A549 (cell line): ENCODE data around the gene PGM1. TPM values are rescaled to one million over a fixed set of nuclear protein-coding genes. Genes with fewer than 3 reads are reported as not detected.

ENCODE experiments used
- ATAC-seq, 2 experiments: fragments of 200-7000 bp in 1 of 2; fragments of >200 bp in 1 of 2; cut with Nextera tagmentation in 1 of 2; cut with Tn5 transposase in 1 of 2; 3 replicates each; pipeline versions ENCODE4 v1.8.0 to v1.9.1; 2018 to 2020; ENCODE audit warnings: mild to moderate bottlenecking in 1 of 2, moderate library complexity in 1 of 2
- CTCF ChIA-PET: fragments of 300-600 bp; sonication (Branson Sonifier 250); formaldehyde crosslinking; extraction: SDS; loops from one replicate; lab custom pipeline; 2021; ENCODE audit warnings: antibody characterized with exemption, inconsistent platforms; lab: Yijun Ruan, JAX
- POLR2A ChIA-PET: fragments of 350-600 bp; formaldehyde crosslinking; extraction: SDS; loops from one replicate; lab custom pipeline; 2021; ENCODE audit warnings: antibody characterized with exemption, inconsistent platforms; lab: Yijun Ruan, JAX
- DNase-seq, 2 experiments: peaks; one replicate each; pipeline versions ENCODE4 v3.0.0 to v3.0.0-alpha.2; 2011 to 2016; ENCODE audit warnings: low read depth in 1 of 2, low spot score in 1 of 2
- FAIRE-seq: peaks from 2 replicates; lab custom pipeline; 2011; peaks lifted over from hg19 to GRCh38; lab: Jason Lieb, UNC
- H3K27ac ChIP-seq, 2 experiments: fragments of >200 bp; sonication (Bioruptor Twin); formaldehyde crosslinking; 3 replicates each; pipeline ENCODE4 v1.5.1; 2016 to 2017
- H3K4me1 ChIP-seq: fragments of >200 bp; sonication (Bioruptor Twin); formaldehyde crosslinking; 3 replicates; pipeline ENCODE4 v1.6.1; 2016
- H3K4me2 ChIP-seq: fragments of >200 bp; sonication (Bioruptor Twin); formaldehyde crosslinking; 3 replicates; pipeline ENCODE4 v1.6.1; 2016
- H3K4me3 ChIP-seq: fragments of >200 bp; sonication (Bioruptor Twin); formaldehyde crosslinking; 3 replicates; pipeline ENCODE4 v1.5.1; 2016
- H3K9me3 ChIP-seq: fragments of >200 bp; sonication (Bioruptor Twin); formaldehyde crosslinking; 3 replicates; pipeline ENCODE4 v1.6.1; 2016
- BHLHE40 ChIP-seq: IDR thresholded peaks from 2 replicates; pipeline ENCODE4 v1.6.1; 2012; ENCODE audit warnings: low read depth, low read length, inconsistent platforms
- CEBPB ChIP-seq, 2 experiments: fragments of >200 bp in 1 of 2; sonication (Bioruptor Twin) in 1 of 2; formaldehyde crosslinking in 1 of 2; IDR thresholded peaks; 2 replicates each; pipeline ENCODE4 v1.6.1; 2012 to 2016
- CHD2 ChIP-seq: fragments of 150-350 bp; IDR thresholded peaks from 2 replicates; pipeline ENCODE4 v1.6.1; 2014; ENCODE audit warnings: low read length; ENCODE audit not compliant: partially characterized antibody
- EP300 ChIP-seq, 2 experiments: fragments of >200 bp; sonication (Bioruptor Twin); formaldehyde crosslinking; IDR thresholded peaks; 2 replicates in 1 of 2; 3 replicates in 1 of 2; pipeline ENCODE4 v1.6.1; 2016 to 2017
- FOSB ChIP-seq: fragments of 250-450 bp; sonication (Bioruptor Pico); IDR thresholded peaks from 2 replicates; pipeline ENCODE4 v1.5.0; 2020; ENCODE audit warnings: mild to moderate bottlenecking, moderate library complexity
- GATA3 ChIP-seq: IDR thresholded peaks from 2 replicates; pipeline ENCODE4 v1.6.1; 2012; ENCODE audit warnings: borderline replicate concordance
- HDAC2 ChIP-seq: fragments of 200-600 bp; sonication (generic); IDR thresholded peaks from 2 replicates; pipeline ENCODE4 v1.6.1; 2016
- HOXB13 ChIP-seq: fragments of 250-450 bp; sonication (Bioruptor Pico); IDR thresholded peaks from 2 replicates; pipeline ENCODE4 v1.5.0; 2020; ENCODE audit warnings: low read depth, mild to moderate bottlenecking, moderate library complexity
- KDM1A ChIP-seq: fragments of 200-600 bp; sonication (generic); IDR thresholded peaks from 2 replicates; pipeline ENCODE4 v1.6.1; 2016; ENCODE audit warnings: low read depth, mild to moderate bottlenecking
- KDM5A ChIP-seq: fragments of 200-600 bp; sonication (generic); IDR thresholded peaks from 2 replicates; pipeline ENCODE4 v1.6.1; 2016; ENCODE audit warnings: antibody characterized with exemption, mild to moderate bottlenecking
- MAFK ChIP-seq: fragments of 450-650 bp; IDR thresholded peaks from 2 replicates; pipeline ENCODE4 v1.6.1; 2014; ENCODE audit not compliant: partially characterized antibody
- MAZ ChIP-seq: fragments of 150-350 bp; IDR thresholded peaks from 2 replicates; pipeline ENCODE4 v1.6.1; 2014; ENCODE audit warnings: antibody characterized with exemption, low read depth, low read length, borderline replicate concordance
- NR3C1 ChIP-seq: fragments of >200 bp; sonication (Bioruptor Twin); formaldehyde crosslinking; IDR thresholded peaks from 3 replicates; pipeline ENCODE4 v1.6.1; 2017
- PHF8 ChIP-seq: fragments of 200-600 bp; sonication (generic); IDR thresholded peaks from 2 replicates; pipeline ENCODE4 v1.6.1; 2016; ENCODE audit warnings: low read depth, mild to moderate bottlenecking, antibody characterized with exemption, moderate library complexity, borderline replicate concordance
- RAD21 ChIP-seq, 2 experiments: fragments of >200 bp in 1 of 2; sonication (Bioruptor Twin) in 1 of 2; formaldehyde crosslinking in 1 of 2; IDR thresholded peaks in 1 of 2; conservative IDR thresholded peaks in 1 of 2; 2 replicates in 1 of 2; 3 replicates in 1 of 2; pipeline ENCODE4 v1.6.1; 2012 to 2018; ENCODE audit warnings: inconsistent platforms in 1 of 2
- RCOR1 ChIP-seq: fragments of 150-350 bp; IDR thresholded peaks from 2 replicates; pipeline ENCODE4 v1.6.1; 2014; ENCODE audit warnings: antibody characterized with exemption, low read length, low read depth
- SMC3 ChIP-seq: fragments of >200 bp; sonication (Bioruptor Twin); formaldehyde crosslinking; IDR thresholded peaks from 3 replicates; pipeline ENCODE4 v1.6.1; 2018; ENCODE audit warnings: inconsistent platforms
- ZNF302 ChIP-seq: fragments of 250-450 bp; sonication (Bioruptor Pico); IDR thresholded peaks from 2 replicates; pipeline ENCODE4 v1.9.0; 2021; ENCODE audit warnings: inconsistent platforms, mild to moderate bottlenecking, moderate library complexity
- WGBS: methylation state at CpG from one replicate; pipeline ENCODE4 v1.1.6; 2017; ENCODE audit errors: missing lambda C conversion rate; 5-methylcytosine and 5-hydroxymethylcytosine counted together
- polyA plus RNA-seq, 4 experiments: library from polyadenylated mRNA; depleted of rRNA in 3 of 4; stranded (reverse); fragments of >200 nt; fragmentation: RNase III in 1 of 4; extraction: RNeasy Plus Mini Kit Qiagen cat#74134 plus additional on column Dnase treatment in 1 of 4; gene quantifications; 2 replicates in 3 of 4; 3 replicates in 1 of 4; pipeline ENCODE4 v1.2.3, GENCODE V29; 2011 to 2017
- TF ChIP-seq, protein P1 (sequence below): fragments of 200-600 bp; sonication (generic); IDR thresholded peaks from 2 replicates; pipeline ENCODE4 v1.6.1; 2016; ENCODE audit warnings: antibody characterized with exemption, mild to moderate bottlenecking, moderate library complexity
- TF ChIP-seq, protein P2 (sequence below): fragments of 450-650 bp; IDR thresholded peaks from 2 replicates; pipeline ENCODE4 v1.6.1; 2014; ENCODE audit warnings: antibody characterized with exemption
- TF ChIP-seq, protein P3 (sequence below): fragments of >200 bp; sonication (Bioruptor Twin); formaldehyde crosslinking; IDR thresholded peaks from 3 replicates; pipeline ENCODE4 v1.6.1; 2016
- TF ChIP-seq, protein P4 (sequence below): fragments of 250-450 bp; sonication (Bioruptor Pico); IDR thresholded peaks from 2 replicates; pipeline ENCODE4 v1.5.0; 2020; ENCODE audit warnings: low read depth, mild to moderate bottlenecking, moderate library complexity

Gene PGM1
- polyA plus RNA-seq, 2 of the 4 experiments (the other 2 are of a cell fraction) = 25.5 to 50.2 TPM

DNA sequence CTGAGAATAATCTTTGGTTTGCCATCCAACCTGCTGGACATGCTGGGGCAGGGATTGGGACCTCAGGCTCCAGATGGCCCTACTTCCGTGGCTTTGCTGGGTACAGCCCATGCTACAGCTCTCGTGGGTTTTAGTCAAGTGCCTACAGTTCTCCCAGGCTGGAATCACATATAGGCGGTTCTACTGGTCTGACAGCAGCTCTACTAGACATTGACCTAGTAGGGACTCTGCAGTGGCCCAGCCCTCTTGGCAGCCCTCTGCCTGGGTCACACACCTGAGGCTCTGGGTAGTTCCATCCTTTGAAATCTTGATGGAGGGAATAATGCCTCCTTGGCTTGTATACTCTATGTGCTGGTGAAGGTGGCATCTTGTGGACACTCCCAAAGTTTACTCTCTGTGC lies 72.2 kb downstream of the PGM1 start:
- Histone ChIP-seq H3K9me3 (peaks cover 10% of the 10 kb centered on the region), H3K27ac (peak overlapping the region in 1 of 2 experiments; percentile 92; a peak in 3 of 6 replicates)
- DNase-seq (no peak), ATAC-seq (no peak)
- WGBS = 83% methylated on average over 1 of the region's 3 CpGs
- TF ChIP-seq EP300 (IDR thresholded peaks at IDR 0.05) = no peak
- no peak for TF ChIP-seq HDAC2
- no peak for TF ChIP-seq MAZ
- no peak for TF ChIP-seq FOSB (CRISPR knock-in tag)
- TF ChIP-seq, protein P1, sequence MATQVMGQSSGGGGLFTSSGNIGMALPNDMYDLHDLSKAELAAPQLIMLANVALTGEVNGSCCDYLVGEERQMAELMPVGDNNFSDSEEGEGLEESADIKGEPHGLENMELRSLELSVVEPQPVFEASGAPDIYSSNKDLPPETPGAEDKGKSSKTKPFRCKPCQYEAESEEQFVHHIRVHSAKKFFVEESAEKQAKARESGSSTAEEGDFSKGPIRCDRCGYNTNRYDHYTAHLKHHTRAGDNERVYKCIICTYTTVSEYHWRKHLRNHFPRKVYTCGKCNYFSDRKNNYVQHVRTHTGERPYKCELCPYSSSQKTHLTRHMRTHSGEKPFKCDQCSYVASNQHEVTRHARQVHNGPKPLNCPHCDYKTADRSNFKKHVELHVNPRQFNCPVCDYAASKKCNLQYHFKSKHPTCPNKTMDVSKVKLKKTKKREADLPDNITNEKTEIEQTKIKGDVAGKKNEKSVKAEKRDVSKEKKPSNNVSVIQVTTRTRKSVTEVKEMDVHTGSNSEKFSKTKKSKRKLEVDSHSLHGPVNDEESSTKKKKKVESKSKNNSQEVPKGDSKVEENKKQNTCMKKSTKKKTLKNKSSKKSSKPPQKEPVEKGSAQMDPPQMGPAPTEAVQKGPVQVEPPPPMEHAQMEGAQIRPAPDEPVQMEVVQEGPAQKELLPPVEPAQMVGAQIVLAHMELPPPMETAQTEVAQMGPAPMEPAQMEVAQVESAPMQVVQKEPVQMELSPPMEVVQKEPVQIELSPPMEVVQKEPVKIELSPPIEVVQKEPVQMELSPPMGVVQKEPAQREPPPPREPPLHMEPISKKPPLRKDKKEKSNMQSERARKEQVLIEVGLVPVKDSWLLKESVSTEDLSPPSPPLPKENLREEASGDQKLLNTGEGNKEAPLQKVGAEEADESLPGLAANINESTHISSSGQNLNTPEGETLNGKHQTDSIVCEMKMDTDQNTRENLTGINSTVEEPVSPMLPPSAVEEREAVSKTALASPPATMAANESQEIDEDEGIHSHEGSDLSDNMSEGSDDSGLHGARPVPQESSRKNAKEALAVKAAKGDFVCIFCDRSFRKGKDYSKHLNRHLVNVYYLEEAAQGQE = no peak
- TF ChIP-seq, all 56 proteins: peak for 0
- CTCF ChIA-PET = interaction anchor here (0.6 to 4.4 kb wide), 4 partner anchors 9 to 495 kb away, joined by 3 to 25 read pairs (median 5); no protein-coding TSS in a partner anchor
- H3K4me3 ChIP-seq = no peak overlapping the region
- POLR2A ChIA-PET = no interaction called here
- H3K4me1 ChIP-seq = peaks cover 41% of the 10 kb centered on the region
- FAIRE-seq = no peak
- H3K4me2 ChIP-seq = no peak overlapping the region

DNA sequence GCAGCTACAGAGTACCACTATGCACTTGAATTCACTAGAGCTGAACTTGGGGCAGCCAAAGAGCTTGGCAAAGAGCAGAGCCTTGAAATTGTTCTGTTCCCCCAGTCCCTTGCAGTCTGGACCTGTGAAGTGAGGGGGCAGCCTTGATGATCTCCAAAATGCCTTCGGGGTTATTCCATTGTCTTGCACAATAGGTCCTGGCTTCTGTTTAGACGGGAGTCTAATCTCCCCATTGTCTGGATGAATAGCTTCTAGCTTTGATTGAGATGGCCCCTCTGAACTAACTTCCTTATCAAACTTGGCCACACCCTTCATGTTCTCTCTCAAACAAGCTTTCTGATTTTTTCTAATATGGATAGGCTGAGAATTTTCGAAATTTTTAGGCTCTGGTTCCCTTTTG lies 72.6 kb downstream of the PGM1 start:
- ChIA-PET CTCF (interaction anchor here (0.6 to 4.4 kb wide), 4 partner anchors 9 to 495 kb away, joined by 3 to 25 read pairs (median 5); no protein-coding TSS in a partner anchor), POLR2A (no interaction called here)
- Histone ChIP-seq H3K4me2 (no peak overlapping the region), H3K4me3 (no peak overlapping the region), H3K27ac (peak overlapping the region in 1 of 2 experiments; percentile 92; a peak in 2 of 6 replicates), H3K9me3 (peaks cover 10% of the 10 kb centered on the region), H3K4me1 (peaks cover 37% of the 10 kb centered on the region)
- ATAC-seq (no peak), FAIRE-seq (no peak), DNase-seq (no peak)
- 54% methylated on average over 3 of the region's 3 CpGs for WGBS
- TF ChIP-seq, protein P2, sequence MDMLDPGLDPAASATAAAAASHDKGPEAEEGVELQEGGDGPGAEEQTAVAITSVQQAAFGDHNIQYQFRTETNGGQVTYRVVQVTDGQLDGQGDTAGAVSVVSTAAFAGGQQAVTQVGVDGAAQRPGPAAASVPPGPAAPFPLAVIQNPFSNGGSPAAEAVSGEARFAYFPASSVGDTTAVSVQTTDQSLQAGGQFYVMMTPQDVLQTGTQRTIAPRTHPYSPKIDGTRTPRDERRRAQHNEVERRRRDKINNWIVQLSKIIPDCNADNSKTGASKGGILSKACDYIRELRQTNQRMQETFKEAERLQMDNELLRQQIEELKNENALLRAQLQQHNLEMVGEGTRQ = no peak
- TF ChIP-seq SMC3 (no peak), HOXB13 (CRISPR knock-in tag) (no peak), KDM1A (no peak), GATA3 (no peak), MAFK (no peak), HDAC2 (no peak), CHD2 (no peak)
- TF ChIP-seq, protein P3, sequence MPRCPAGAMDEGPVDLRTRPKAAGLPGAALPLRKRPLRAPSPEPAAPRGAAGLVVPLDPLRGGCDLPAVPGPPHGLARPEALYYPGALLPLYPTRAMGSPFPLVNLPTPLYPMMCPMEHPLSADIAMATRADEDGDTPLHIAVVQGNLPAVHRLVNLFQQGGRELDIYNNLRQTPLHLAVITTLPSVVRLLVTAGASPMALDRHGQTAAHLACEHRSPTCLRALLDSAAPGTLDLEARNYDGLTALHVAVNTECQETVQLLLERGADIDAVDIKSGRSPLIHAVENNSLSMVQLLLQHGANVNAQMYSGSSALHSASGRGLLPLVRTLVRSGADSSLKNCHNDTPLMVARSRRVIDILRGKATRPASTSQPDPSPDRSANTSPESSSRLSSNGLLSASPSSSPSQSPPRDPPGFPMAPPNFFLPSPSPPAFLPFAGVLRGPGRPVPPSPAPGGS = no peak

DNA sequence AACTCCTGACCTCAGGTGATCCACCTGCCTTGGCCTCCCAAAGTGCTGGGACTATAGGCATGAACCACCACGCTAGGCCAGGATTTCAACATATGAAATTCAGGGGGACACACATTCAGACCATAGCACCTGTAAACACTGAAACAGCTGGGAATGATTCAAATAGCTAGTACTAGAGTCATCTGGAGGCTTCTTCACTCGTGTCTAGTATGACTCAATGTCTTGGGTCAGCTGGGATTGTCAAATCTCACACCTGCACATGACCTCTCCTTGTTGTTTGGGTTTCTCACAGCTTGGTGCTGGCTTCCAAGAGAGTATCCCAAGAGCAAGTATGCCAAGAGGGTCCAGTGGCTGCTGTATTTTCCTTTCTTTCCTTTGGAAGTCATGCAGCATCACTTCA lies 75.1 kb downstream of the PGM1 start:
- no peak overlapping the region for H3K4me3 ChIP-seq
- 0 out of 6 replicates have a peak overlapping the region, but pooled peaks of 1 of the 2 experiments have one; percentile 3 for H3K27ac ChIP-seq
- peaks cover 13% of the 10 kb centered on the region for H3K4me1 ChIP-seq
- peaks cover 10% of the 10 kb centered on the region for H3K9me3 ChIP-seq
- WGBS = 50% methylated on average over 2 of the region's 2 CpGs
- no peak overlapping the region for H3K4me2 ChIP-seq
- DNase-seq = no peak
- TF ChIP-seq RAD21 (conservative IDR thresholded peaks at IDR 0.05 in 1 of 2, IDR thresholded peaks at IDR 0.05 in 1 of 2) = no peak
- no peak for TF ChIP-seq NR3C1
- TF ChIP-seq PHF8 = no peak
- TF ChIP-seq RCOR1 = no peak
- TF ChIP-seq HDAC2 = no peak
- TF ChIP-seq KDM5A = no peak
- TF ChIP-seq, protein P4, sequence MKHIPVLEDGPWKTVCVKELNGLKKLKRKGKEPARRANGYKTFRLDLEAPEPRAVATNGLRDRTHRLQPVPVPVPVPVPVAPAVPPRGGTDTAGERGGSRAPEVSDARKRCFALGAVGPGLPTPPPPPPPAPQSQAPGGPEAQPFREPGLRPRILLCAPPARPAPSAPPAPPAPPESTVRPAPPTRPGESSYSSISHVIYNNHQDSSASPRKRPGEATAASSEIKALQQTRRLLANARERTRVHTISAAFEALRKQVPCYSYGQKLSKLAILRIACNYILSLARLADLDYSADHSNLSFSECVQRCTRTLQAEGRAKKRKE = no peak
- no peak for TF ChIP-seq BHLHE40
- TF ChIP-seq ZNF302 (CRISPR knock-in tag) = no peak
- TF ChIP-seq CEBPB (IDR thresholded peaks at IDR 0.05) = no peak
- TF ChIP-seq, all 56 proteins: peak for 0
- ChIA-PET POLR2A (no interaction called here), CTCF (interaction anchor here (0.7 to 1.5 kb wide), 5 partner anchors 8 to 576 kb away, joined by 3 to 4 read pairs (median 3); no protein-coding TSS in a partner anchor)
- FAIRE-seq = no peak
- ATAC-seq = no peak
